ENCODE results near the gene CARM1.
"Not testable (repeated sequence)": the region's sequence is repeated elsewhere in the genome, so short reads cannot be mapped to it uniquely, and the experiment has no call there.

CARM1 gene

GRCh38 chr19:10870955-10871603 lies at the start of gene CARM1:
Gene CARM1, plus strand, starts transcription at chr19:10871553. Its CDS starts 150 bp downstream, at chr19:10871703.
- peak; percentile 99 for DNase-seq

GRCh38 chr19:10823690-10824089 lies 47.7 kb upstream of the CARM1 start:
- DNase-seq: no peak

GRCh38 chr19:10826231-10826630 lies 45.1 kb upstream of the CARM1 start:
- no peak for DNase-seq

DNA sequence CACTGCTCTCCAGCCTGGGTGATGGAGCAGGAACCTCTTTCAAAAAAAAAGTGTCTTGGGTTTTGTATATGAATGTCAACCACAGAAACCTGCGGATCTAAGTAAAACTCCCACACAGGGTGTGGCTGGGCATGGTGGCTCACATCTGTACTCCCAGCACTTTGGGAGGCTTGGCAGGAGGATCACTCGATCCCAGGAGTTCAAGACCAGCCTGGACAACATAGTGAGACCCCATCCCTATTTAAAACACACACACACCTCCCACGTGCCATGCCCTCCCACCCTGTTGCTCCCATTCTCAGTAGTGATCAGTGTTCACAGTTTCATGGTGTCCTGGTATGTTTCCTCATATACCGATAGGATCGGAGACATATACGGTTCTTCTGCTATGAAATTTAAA lies 44.5 kb upstream of the CARM1 start:
- DNase-seq: no peak

DNA sequence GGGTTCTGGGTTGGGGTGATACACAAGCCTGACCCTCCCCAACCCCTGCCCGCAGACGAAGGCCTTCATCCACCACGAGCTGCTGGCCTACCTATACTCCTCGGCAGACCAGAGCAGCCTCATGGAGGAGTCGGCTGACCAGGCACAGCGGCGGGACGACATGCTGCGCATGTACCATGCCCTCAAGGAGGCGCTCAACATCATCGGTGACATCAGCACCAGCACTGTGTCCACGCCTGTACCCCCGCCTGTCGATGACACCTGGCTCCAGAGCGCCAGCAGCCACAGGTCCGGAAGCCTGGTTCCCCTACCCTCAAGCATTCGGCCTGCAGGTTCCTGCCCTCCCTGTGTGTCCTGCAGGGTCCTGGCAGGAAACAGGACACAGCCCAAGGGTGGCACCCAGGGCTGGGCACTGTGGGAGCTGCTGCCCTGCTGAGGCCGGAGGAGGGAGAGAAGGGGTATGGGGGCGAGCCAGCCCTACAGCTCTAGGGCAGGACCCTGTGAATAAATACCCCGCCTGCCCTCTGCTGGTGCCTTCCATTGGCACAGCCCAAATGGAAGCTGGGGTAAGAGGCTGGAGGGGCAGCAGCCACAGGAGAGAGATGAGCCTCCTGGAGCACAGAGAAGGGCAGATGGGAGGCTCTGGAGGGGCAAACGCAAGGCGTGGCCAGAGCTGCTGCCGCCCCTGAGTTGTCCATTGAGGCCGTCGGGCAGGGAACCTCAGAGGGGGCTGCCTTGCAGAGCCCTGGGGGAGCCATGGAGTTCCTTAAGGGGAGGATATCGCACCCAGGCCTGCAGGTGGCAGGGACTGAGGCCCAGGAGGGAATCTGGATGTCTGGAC lies 42.2 kb upstream of the CARM1 start:
- DNase-seq: no peak

GRCh38 chr19:10829967-10830366 lies 41.4 kb upstream of the CARM1 start:
- DNase-seq: no peak

DNA sequence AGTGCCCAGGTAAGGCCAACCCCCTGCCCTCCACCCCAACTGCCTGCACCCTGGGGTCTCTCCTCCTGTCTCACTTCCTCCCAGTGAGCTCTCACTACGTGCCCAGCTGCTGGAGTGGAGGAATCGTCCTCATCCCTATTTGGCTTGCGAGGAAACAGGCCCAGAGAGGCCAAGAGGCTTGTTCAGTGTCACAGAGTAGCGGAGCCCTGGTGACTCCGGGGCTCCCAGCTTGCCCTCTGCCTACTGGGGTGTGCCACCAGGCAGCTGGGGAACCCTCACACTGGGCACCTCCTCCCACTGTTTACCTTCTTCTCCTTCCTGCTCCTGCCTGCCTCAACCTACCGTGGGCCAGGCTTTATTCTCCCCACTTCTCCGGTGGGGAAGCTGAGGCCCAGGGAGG lies 41.0 kb upstream of the CARM1 start:
- DNase-seq: no peak

DNA sequence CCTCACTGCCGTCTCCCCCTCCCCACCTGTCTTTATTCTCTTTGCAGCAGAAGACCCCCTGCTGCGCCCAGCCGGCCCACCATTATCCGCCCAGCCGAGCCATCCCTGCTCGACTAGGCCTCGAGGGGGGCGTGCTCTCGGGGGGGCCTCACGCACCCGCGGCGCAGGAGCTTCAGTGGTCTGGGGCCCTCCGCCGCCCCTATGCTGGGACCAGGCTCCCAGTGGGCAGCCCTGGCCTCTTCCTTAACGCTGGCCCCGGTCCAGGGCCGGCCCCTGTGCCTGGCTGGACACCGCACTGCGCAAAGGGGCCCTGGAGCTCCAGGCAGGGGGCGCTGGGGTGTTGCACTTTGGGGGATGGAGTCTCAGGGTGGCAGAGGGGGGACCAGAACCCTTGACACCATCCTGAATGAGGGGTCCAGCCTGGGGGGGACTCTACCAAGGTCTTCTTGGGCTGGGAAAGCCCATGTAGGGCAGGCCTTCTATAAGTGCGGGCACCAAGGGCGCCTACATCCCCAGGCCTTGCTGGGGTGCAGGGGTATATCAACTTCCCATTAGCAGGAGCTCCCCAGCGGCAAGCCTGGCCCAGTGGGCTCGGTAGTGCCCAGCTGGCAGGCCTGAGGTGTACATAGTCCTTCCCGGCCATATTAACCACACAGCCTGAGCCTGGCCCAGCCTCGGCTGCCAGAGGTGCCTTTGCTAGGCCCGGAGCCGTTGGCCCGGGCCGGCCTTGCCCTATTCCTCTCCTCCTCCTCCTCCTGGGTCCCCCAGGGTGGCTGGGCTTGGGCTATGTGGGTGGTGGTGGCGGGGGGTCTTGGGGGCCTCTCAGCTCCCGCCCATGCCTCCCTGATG lies 40.2 kb upstream of the CARM1 start:
- DNase-seq: no peak

DNA sequence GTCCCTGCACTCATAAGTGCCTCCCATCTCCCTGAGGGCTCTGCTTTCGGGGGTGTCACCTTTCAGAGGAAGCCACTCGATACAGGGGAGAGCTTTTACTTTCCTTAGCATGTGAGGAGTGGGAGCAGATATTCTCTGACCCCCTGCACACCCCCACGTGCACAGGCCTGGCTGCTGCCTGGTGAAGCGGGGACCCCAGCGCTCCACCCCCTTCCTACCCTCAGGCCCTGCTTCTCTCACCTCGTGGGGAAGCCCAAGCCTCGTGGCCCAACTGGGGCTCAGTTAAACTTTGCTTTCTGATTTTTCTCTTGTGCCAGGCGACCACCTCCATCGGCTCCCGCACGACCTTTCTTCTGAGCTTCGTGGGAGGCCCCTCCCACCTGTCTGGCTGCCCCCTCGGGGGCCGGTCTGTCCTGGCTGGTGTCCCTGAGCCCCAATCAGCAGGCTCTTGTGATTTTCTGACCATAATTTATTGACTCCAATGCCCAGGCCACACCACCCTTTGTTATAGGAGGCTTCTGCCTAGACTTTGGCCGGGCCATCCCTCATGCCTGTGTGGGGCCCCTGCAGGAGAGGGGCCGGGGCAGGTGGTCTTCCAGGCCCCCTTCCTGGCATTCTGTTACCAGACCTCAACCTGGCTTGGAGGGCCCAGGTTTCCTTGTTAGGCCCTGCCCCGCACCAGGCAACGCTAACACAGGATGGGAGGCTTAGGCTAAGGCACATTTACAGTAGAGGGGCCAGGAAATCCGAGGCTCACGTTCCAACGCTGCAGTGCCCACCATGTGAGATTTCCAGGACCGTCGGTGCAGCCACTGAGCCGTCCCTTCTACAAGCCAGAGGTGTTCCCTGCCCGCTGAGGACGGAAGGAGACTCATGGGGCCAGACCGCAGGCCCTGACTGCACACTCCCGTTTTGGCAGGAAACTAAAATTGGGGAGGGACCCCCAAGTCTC lies 39.1 kb upstream of the CARM1 start:
- no peak for DNase-seq

DNA sequence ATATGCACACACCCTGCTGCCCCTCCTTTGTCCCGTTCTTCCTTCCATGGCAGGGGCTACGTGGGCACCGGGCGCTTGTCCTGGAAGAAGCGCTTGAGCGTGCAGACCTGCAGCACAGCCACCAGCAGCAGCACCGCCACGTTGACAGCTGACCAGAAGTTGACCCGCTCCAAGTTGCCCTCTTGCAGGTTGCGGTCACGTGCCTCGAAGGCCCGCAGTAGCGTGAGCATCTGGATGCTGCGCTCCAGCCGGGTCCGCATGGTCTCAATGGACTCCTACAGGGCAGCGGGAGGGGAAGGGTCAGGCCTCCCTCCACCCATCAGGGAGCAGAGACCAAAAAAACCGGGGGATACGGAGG lies 38.4 kb upstream of the CARM1 start:
- no peak for DNase-seq

DNA sequence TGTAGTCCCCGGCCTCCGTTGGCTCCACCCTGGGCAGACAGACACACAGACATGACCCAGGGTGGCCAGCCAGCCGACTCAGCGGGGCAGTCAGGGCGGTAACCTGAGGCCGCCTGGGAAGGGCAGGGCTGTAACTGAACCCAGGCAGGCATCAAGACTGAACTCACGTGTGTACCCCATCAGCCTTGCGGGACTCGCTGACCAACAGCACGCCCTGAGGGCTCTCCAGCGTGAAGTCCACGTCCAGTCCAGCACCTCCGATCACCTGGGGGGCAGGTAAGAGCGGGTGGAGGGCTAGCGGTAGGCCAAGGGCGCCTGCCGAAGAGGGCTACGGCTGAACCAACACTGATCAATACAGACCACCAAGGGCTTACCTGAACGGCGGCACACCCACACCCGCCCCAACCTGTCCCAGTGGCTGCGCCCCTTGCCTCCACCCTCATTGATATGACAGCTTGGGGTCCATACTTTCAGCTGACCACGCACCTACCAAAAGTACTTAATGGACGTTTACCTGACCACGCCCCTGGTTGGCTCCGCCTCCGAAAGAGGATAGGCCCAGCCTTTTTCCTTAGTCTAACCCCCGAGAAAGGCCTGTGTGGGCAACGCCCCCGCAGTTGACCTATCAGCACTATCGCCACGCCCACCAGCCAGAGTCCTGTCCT lies 36.1 kb upstream of the CARM1 start:
- no peak for DNase-seq

DNA sequence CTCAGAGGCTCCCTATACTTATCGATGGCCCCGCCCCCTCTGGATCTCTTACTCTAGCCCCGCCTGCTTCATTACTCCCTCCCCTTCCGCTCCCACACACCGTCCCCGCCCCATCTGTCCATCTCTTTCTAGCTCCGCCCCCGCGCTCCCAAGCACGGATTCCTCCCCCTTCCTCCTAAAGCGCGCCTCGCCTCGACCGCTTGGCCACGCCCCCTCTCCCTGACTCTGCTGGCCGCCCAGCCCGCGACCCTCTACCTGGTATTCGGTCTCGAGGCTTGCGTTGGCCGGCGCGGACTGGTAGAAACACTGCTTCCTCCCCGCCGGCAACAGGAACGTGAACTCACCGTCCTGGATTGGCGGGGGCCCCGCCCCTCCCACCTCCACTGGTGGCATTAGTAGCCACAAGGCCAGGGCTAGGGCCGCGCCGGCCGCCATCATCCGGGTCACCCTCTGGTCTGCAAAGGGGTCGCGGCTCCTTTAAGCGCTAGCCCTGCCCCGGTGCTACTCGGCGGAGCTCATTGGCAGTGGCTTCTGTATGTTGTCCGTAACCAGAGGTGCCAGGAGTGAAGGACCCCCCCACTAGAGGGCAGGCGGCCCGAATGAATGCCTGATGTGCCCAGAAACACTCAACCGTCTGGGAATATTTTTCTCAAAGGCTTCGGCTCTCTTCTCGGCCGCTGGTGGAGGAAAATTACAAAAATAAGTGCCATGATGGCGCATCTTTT lies 35.4 kb upstream of the CARM1 start, which contains the start of gene TMED1:
TMED1 (minus strand) TSS at position 459 of the 725 bp plus-strand sequence; CDS start at position 438, 21 bp downstream.
- peak; percentile 94 for DNase-seq

DNA sequence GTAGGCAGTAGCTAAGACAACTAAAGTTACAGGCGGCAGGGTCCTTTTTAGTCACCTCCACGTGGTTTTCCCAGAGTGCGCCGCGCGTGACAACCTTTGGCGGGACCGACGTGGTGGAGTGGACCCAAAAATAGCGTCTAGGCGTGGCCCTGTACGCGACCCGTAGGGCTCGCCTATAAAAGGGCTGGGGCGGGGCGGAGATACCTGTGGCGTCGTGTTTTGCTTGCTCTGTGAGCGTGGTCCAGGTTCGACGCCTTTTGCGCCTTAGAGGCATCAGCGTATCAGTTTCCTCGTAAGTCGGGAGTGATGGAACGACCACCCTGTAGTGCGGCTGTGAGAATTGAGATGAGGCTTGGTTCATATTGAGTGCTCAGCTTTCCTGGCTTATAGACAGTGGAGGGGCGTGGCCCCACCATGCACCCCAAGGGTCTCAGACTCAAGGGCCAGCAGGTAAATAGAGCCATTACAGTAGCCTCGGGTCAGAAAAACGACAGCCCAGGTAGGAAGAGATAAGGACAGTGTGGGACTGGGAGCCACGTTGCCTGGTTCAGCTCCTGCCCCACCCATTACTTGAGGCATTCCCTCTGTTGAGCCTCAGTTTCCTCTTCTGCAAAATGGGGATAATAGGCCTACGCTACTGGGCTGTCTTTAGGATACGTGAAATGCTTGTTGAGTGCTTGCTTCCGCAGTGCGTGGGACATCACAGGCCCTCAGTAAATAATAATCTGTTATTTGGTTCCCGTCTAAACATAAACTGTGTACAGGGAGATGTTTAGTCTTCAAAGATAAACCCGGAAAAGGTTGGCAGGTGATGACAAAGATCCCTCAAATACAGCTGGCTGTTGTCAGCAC lies 34.6 kb upstream of the CARM1 start:
- no peak for DNase-seq

DNA sequence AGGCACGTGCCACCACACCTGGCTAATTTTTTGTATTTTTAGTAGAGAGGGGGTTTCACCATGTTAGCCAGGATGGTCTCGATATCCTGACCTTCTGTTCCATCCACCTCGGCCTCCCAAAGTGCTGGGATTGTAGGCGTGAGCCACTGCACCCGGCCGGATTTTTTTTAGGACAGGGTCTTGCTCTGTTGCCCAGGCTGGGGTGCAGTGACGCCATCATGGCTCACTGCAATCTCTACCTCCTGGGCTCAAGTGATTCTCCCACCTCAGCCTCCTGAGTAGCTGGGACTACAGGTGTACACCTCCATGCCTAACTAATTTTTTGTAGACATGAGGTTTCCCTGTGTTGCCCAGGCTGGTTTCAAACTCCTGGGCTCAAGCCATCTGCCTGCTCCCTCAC lies 33.7 kb upstream of the CARM1 start:
- not testable (repeated sequence) for DNase-seq

DNA sequence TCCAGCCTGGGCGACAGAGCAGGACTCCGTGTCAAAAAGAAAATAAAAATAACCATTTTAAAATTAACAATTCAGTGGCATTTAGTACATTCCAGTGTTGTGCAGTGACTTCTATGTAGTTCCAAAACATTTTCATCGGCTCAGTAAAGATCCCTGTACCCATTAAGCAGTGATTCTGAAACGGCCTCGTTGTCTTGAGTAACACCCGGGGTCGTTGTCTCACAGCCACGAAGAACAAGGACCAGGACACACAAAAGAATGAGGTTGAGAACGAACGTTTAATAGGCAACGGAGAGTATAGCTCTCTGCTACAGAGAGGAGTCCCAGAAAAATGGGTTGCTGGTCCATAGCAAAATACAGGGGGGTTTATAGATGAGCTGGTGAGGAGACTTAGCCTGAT lies 33.0 kb upstream of the CARM1 start:
- DNase-seq: no peak

- DNase-seq: no peak
Measured at GRCh38 chr19:10839114-10840050, 32.0 kb upstream of the CARM1 start.

DNA sequence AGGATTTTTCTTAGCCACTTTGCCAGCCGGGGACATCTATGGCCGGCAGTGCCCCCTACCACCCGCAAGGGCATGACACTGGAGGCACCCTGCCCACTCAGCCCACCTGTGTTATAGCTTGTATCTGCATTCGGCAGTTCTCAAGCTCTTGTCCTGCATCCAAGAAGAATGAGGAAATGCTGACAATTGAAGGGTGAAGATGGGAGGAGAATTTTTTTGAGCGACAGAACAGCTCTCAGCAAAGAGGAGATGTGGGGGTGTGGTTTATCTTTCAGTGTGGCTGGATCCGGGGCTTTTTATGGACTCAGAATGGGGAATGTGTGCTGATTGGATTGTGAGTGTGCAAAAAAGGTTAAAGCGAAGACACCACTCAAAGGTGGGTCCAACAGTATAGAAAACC lies 28.6 kb upstream of the CARM1 start:
- DNase-seq: no peak

DNA sequence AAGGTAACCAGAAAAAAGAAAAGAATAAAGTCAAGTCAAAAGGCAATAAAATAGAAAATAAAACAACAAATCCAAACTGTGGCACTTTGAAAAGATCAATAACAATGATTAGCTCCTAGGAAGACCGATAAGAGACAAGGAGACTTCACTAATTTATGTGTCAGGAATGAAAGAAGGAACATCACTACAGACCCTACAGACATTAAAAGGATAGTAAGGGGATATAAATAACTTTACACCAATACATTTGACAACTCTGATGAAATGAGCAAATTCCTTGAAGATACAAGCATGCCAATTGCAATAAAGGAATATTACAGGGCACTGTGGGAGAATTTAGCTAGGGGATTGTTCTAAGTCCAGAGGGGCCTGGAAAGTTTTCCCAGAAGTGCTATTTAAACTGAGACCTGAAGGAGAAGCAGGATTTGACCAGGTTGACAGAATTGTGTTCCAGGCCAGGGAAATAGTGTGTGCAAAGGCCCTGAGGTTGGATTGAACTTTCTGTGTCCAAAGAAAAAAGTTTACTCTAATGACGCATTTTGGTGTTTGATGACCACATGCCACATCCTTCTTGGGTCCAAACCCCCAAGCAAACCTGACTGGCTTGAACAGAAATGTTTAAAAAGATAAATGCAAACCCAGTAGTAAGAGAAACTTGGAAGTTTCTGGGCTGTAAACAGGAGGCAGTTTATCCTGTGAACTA lies 24.7 kb upstream of the CARM1 start:
- DNase-seq: no peak

Data from activated T-cell treated with anti-CD3 and anti-CD28 coated beads for 4 hours (primary cell).